ENCODE results near the gene VAPA. TPM values are rescaled to one million over a fixed set of nuclear protein-coding genes. Genes with fewer than 3 reads are reported as not detected.

The VAPA gene
- total RNA-seq, 1 donor: 288 TPM

- DNase-seq (ENCODE audit: low read depth): no peak
- H3K4me3 ChIP-seq (ENCODE audit: low read depth, low read length): no peak overlapping the region
- no peak for TF ChIP-seq CTCF (IDR thresholded peaks at IDR 0.05; ENCODE audit: insufficient read depth, low read depth, low read length)
Observed at GRCh38 chr18:10003866-10004265, 90.0 kb downstream of the VAPA start.

GRCh38 chr18:10006311-10006893 lies 92.6 kb downstream of the VAPA start:
- peak; percentile 29 for TF ChIP-seq CTCF (IDR thresholded peaks at IDR 0.05; ENCODE audit: insufficient read depth, low read depth, low read length)
- DNase-seq (ENCODE audit: low read depth): peak; percentile 65
- H3K4me3 ChIP-seq (ENCODE audit: low read depth, low read length): no peak overlapping the region

GRCh38 chr18:10008006-10008647 lies 94.3 kb downstream of the VAPA start:
- no peak for DNase-seq (ENCODE audit: low read depth)
- no peak overlapping the region for H3K4me3 ChIP-seq (ENCODE audit: low read depth, low read length)
- no peak for TF ChIP-seq CTCF (IDR thresholded peaks at IDR 0.05; ENCODE audit: insufficient read depth, low read depth, low read length)

Small RNA genes within 50 kb of the gene (small RNA-seq; reads per million reads assigned to genes)
- 0.66 reads per million for gene RNA5SP450

Other genes with a start within 250 kb of the VAPA start
- 34.5 and 48.6 TPM in 2 replicates for gene RAB31, start 205.7 kb upstream of the VAPA start, total RNA-seq
- under 0.01 TPM in 1 of 2 replicates, not detected in the other for gene TXNDC2, start 28.0 kb upstream of the VAPA start, total RNA-seq